Parathyroid adenoma (tissue), 2 donors: ENCODE measurements around the gene MBP.
"Not testable (repeated sequence)": the region's sequence is repeated elsewhere in the genome, so short reads cannot be mapped to it uniquely, and the experiment has no call there.

Experiments
- H2AFZ ChIP-seq: fragments of 300-600 bp; sonication (generic); one replicate; pipeline ENCODE4 v1.7.0; 2017; ENCODE audit warnings: antibody characterized with exemption, mild to moderate bottlenecking
- H3K27ac ChIP-seq: fragments of 300-600 bp; sonication (generic); one replicate; pipeline ENCODE4 v1.7.0; 2017
- H3K27me3 ChIP-seq: fragments of 300-600 bp; sonication (generic); one replicate; pipeline ENCODE4 v1.7.0; 2017; ENCODE audit warnings: low read length; ENCODE audit not compliant: control insufficient read depth, insufficient read depth
- H3K36me3 ChIP-seq: fragments of 300-600 bp; sonication (generic); one replicate; pipeline ENCODE4 v1.7.0; 2017; ENCODE audit warnings: low read length; ENCODE audit not compliant: control insufficient read depth, insufficient read depth
- H3K4me1 ChIP-seq: fragments of 300-600 bp; sonication (generic); one replicate; pipeline ENCODE4 v1.7.0; 2017; ENCODE audit warnings: control low read depth
- H3K4me2 ChIP-seq: fragments of 300-600 bp; sonication (generic); one replicate; pipeline ENCODE4 v1.7.0; 2017; ENCODE audit warnings: low read length
- H3K4me3 ChIP-seq: fragments of 300-600 bp; sonication (generic); one replicate; pipeline ENCODE4 v1.7.0; 2017; ENCODE audit warnings: low read depth, low read length
- H3K79me2 ChIP-seq: fragments of 300-600 bp; sonication (generic); one replicate; pipeline ENCODE4 v1.7.0; 2017; ENCODE audit warnings: control low read depth
- H3K9ac ChIP-seq: fragments of 300-600 bp; sonication (generic); one replicate; pipeline ENCODE4 v1.7.0; 2017; ENCODE audit warnings: mild to moderate bottlenecking
- H3K9me3 ChIP-seq: fragments of 300-600 bp; sonication (generic); one replicate; pipeline ENCODE4 v1.7.0; 2017; ENCODE audit warnings: low read length; ENCODE audit not compliant: control insufficient read depth
- TF ChIP-seq, protein P1 (sequence below): fragments of 300-600 bp; sonication (generic); IDR thresholded peaks from one replicate; pipeline ENCODE4 v1.7.0; 2017; ENCODE audit warnings: antibody characterized with exemption, mild to moderate bottlenecking
- donor health status: primary hyperparathyroidism.

Gene MBP

DNA sequence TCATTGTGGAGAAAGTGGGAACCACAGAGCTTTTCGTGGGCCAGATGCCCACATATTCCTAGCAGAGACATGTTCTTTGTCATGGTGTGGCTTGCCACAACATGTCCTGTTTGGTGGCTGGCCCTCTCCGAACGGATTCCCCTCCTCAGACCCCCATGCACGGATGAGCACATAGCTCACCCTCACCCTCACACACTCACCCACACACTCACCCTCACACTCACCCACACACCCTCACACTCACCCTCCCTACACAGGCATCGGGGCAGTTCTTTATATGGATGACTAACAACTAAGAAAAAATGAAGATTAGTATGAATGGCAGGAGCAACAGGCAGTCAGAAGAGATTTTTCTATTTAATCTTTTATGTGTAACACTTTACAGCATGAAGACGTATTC lies 160.3 kb downstream of the MBP start:
- Histone ChIP-seq H3K36me3 (no peaks in the 10 kb centered on the region), H2AFZ (no peak overlapping the region), H3K27me3 (no peaks in the 10 kb centered on the region), H3K9ac (no peak overlapping the region), H3K4me2 (no peak overlapping the region), H3K9me3 (no peaks in the 10 kb centered on the region), H3K79me2 (no peaks in the 10 kb centered on the region), H3K4me3 (no peak overlapping the region), H3K27ac (no peak overlapping the region), H3K4me1 (peaks cover 5% of the 10 kb centered on the region)
- TF ChIP-seq, protein P1, sequence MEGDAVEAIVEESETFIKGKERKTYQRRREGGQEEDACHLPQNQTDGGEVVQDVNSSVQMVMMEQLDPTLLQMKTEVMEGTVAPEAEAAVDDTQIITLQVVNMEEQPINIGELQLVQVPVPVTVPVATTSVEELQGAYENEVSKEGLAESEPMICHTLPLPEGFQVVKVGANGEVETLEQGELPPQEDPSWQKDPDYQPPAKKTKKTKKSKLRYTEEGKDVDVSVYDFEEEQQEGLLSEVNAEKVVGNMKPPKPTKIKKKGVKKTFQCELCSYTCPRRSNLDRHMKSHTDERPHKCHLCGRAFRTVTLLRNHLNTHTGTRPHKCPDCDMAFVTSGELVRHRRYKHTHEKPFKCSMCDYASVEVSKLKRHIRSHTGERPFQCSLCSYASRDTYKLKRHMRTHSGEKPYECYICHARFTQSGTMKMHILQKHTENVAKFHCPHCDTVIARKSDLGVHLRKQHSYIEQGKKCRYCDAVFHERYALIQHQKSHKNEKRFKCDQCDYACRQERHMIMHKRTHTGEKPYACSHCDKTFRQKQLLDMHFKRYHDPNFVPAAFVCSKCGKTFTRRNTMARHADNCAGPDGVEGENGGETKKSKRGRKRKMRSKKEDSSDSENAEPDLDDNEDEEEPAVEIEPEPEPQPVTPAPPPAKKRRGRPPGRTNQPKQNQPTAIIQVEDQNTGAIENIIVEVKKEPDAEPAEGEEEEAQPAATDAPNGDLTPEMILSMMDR, result no peak

DNA sequence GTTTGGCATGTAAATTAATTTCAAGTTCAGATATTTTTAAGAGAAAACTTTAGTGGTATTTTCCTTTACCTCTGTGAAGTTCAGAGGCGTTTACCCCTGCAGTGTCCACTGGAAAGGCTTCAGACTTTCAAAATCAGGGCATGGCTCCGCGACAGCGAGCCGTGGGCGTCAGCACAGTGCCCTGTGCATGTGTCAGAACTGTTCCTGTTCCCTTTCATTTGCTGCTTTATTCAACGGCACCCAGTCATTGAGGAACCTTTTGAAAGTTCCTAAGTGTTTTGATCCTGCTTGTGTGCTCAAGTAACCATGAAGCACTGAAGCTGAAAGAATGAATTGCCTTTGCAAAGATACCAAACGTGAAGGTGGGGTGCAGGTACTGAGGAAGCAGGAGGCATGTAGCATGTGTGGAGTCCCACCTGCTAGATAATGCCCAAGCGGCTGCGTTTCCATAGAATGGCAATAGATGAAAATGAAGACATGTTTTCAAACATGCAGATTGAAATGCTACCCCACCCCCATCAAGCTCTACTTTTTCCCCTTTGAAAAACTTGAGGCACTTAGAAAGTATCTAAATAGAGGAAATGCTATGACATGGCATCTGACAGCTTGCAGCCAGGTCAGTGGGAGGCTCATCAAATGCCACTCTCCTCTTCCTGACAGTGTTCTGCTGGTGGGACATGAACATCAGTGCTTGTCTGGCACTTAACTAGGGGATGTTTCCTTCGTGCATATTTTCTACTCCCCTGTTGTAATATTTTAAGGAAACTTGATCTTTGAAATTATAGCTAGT lies 161.6 kb downstream of the MBP start:
- no peaks in the 10 kb centered on the region for H3K9me3 ChIP-seq
- no peaks in the 10 kb centered on the region for H3K27me3 ChIP-seq
- H3K79me2 ChIP-seq, result peaks cover 3% of the 10 kb centered on the region
- TF ChIP-seq, protein P1, result no peak
- no peaks in the 10 kb centered on the region for H3K4me1 ChIP-seq
- no peak overlapping the region for H3K27ac ChIP-seq
- H2AFZ ChIP-seq, result no peak overlapping the region
- H3K4me3 ChIP-seq, result no peak overlapping the region
- no peak overlapping the region for H3K9ac ChIP-seq
- H3K4me2 ChIP-seq, result no peak overlapping the region
- H3K36me3 ChIP-seq, result no peaks in the 10 kb centered on the region

DNA sequence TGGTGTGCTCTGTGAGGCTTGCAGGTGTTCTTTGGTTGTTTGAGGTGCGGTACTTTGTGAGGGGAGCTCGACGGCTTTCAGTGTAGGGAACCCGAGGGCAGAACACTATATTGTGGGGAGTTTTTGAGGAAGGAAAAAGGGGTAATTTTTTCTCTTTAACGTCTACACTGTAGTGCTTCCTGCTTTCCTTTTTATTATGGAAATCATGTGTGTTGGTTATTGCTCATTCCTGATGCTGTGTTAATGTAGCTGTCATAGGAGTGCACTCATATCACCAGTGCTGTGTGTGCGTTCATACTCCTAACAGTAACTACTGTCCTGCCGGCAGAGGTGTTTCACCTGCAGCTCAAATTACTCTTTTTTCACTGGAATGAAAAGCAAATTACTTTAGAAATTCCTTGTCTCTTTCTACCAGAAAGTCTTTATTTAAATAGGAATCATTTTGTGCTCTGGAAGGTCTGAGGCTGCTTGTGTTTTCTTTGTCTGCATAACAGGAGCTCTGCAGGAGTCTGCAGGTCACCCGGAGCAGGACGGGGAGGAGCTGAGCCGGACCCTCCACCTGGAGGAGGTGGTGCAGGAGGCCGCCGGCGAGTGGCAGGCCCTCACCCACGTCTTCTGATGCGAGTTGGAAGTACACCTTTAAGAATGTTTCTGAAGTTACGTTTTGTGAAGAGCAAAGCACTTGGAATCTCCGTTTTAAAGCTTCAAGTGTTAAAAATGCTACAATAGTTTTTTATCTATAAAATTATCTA lies 164.7 kb downstream of the MBP start:
- Histone ChIP-seq H3K4me2 (no peak overlapping the region), H3K4me1 (no peaks in the 10 kb centered on the region), H3K4me3 (no peak overlapping the region), H3K9ac (no peak overlapping the region), H3K27me3 (no peaks in the 10 kb centered on the region), H3K9me3 (no peaks in the 10 kb centered on the region), H2AFZ (peak overlapping the region; percentile 50), H3K36me3 (no peaks in the 10 kb centered on the region), H3K27ac (no peak overlapping the region), H3K79me2 (peaks cover 6% of the 10 kb centered on the region)
- TF ChIP-seq, protein P1, result no peak

DNA sequence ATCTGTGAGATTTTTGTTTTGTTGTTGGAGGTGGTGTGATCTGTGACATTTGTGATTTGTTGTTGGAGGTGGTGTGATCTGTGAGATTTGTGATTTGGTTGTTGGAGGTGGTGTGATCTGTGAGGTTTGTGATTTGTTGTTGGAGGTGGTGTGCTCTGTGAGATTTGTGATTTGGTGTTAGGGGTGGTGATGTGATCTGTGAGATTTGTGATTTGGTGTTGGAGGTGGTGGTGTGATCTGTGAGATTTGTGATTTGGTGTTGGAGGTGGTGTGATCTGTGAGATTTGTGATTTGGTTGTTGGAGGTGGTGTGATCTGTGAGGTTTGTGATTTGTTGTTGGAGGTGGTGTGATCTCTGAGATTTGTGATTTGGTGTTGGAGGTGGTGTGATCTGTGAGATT lies 165.3 kb downstream of the MBP start:
- not testable (repeated sequence) for H3K27me3 ChIP-seq, H3K27ac ChIP-seq, H3K4me3 ChIP-seq, H3K36me3 ChIP-seq, H3K4me2 ChIP-seq, H3K4me1 ChIP-seq, H3K79me2 ChIP-seq, H3K9me3 ChIP-seq, H3K9ac ChIP-seq, H2AFZ ChIP-seq

DNA sequence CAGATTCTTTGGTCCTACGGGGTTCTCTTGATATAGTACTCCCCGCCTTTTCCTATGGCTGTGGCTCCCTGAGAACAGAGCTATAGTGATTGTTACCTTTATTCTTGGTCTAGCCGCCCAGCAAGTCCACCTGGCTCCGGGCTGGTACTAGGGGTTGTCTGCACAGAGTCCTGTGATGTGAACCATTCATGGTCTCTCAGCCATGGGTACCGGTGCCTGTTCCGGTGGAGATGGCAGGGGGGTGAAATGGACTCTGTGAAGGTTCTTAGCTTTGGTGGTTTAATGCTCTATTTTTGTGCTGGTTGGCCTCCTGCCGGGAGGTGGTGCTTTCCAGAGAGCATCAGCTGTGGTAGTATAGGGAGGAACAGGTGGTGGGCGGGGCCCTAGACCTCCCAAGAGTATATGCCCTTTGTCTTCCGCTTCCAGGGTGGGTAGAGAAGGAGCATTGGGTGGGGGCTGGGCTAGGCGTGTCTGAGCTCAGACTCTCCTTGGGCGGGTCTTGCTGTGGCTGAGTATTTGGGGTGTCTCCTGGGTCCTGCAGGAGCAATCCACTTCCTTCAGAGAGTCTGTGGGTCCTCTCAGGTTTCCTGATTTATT lies 166.9 kb downstream of the MBP start:
- H3K4me1 ChIP-seq, H3K36me3 ChIP-seq, H3K27me3 ChIP-seq, H3K9ac ChIP-seq, H3K4me2 ChIP-seq, H3K4me3 ChIP-seq, H3K79me2 ChIP-seq, H3K27ac ChIP-seq, H2AFZ ChIP-seq, H3K9me3 ChIP-seq: not testable (repeated sequence)
